ENCODE data around the gene CENPT.

CENPT gene

DNA sequence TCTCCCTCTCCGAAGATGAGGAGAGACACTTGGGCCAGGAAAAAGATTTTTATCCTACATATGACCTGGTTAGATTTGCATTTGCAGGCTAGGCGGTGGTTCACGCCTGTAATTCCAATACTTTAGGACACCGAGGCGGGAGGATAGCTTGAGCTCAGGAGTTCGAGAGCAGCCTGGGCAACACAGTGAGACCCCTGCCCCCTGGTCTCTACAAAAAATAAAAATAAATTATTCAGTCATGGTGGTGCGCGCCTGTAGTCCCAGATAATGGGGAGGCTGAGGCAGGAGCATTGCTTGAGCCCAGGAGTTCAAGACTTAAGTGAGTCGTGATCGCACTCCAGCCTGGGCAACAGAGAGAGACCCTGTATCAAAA is 13.3 kb downstream of the CENPT start:
- no peak for DNase-seq (ENCODE audit: low spot score)
- in situ Hi-C loops (cut with MboI; ENCODE audit: low pct_unique_long_range_greater_than_20kb, low sequenced_read_pairs, unreplicated experiment), result no loop called here
- TF ChIP-seq, protein P1, sequence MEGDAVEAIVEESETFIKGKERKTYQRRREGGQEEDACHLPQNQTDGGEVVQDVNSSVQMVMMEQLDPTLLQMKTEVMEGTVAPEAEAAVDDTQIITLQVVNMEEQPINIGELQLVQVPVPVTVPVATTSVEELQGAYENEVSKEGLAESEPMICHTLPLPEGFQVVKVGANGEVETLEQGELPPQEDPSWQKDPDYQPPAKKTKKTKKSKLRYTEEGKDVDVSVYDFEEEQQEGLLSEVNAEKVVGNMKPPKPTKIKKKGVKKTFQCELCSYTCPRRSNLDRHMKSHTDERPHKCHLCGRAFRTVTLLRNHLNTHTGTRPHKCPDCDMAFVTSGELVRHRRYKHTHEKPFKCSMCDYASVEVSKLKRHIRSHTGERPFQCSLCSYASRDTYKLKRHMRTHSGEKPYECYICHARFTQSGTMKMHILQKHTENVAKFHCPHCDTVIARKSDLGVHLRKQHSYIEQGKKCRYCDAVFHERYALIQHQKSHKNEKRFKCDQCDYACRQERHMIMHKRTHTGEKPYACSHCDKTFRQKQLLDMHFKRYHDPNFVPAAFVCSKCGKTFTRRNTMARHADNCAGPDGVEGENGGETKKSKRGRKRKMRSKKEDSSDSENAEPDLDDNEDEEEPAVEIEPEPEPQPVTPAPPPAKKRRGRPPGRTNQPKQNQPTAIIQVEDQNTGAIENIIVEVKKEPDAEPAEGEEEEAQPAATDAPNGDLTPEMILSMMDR (IDR thresholded peaks at IDR 0.05; ENCODE audit: extremely low read depth, insufficient read depth, missing control alignments), result no peak

DNA sequence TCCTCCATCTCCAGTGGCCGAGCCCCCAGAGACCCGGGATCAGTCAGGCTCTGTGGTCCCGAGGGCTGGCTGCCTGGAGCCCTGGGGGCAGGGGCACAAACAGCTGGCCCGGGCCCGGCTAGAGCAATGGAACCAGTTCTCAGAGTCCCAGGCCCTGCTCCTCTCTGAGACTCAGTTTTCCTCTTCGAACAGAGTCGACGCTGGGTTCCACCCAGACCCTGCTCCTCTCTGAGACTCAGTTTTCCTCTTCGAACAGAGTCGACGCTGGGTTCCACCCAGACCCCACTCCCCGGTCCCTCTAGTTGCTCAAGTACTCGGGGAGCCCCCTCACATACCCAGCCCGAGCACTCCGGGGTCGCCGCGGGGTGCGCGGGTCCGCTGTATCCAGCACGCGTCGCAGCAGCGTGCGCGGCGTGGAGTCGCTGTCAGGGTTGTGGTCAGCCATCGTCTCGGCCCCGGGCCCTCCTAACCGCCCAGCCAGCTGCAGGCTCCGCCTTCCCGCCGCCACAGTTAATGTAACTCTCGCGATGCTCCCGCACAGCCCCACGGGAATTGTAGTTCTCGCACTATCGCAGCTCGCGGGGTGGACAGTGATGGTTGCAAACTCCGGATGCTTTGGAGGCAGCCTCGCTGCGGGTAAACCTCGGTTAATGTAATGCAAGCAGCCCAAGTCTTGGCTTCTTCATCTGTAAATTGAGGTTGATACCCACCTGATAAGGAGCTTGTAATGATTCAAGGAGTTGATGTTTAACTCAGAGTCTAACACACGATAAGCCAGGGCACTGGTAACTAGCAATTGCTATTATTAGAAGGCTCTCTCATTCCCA is 13.9 kb downstream of the CENPT start:
- TF ChIP-seq, protein P1 (IDR thresholded peaks at IDR 0.05; ENCODE audit: extremely low read depth, insufficient read depth, missing control alignments), result no peak
- peak; percentile 97 for DNase-seq (ENCODE audit: low spot score)
- in situ Hi-C loops (cut with MboI; ENCODE audit: low pct_unique_long_range_greater_than_20kb, low sequenced_read_pairs, unreplicated experiment), result no loop called here

DNA sequence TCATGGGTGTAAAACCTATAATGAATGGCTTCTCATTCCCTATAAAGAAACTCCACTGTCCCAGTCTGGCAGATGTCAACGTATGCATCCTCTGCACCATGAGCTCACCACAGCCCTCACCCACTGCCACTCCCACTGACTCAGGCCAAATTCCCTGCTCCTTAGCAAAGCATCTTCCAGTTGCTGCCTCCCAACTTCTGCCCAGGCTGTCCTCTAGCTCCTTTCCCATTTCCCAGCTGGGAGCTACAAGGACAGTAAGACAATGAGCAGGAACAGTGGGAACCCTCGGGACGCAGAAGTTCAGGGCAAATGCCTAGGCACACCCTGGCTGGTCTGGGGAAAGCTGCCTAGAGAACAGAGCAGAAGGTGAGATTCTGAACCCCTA is 14.5 kb downstream of the CENPT start:
- in situ Hi-C loops (cut with MboI; ENCODE audit: low pct_unique_long_range_greater_than_20kb, low sequenced_read_pairs, unreplicated experiment), result no loop called here
- DNase-seq (ENCODE audit: low spot score), result no peak
- TF ChIP-seq, protein P1 (IDR thresholded peaks at IDR 0.05; ENCODE audit: extremely low read depth, insufficient read depth, missing control alignments), result no peak

- TF ChIP-seq, protein P1 (IDR thresholded peaks at IDR 0.05; ENCODE audit: extremely low read depth, insufficient read depth, missing control alignments), result no peak
- in situ Hi-C loops (cut with MboI; ENCODE audit: low pct_unique_long_range_greater_than_20kb, low sequenced_read_pairs, unreplicated experiment), result no loop called here
- no peak for DNase-seq (ENCODE audit: low spot score)
Measured at GRCh38 chr16:67828651-67829050, 18.8 kb downstream of the CENPT start.

- no peak for DNase-seq (ENCODE audit: low spot score)
- TF ChIP-seq, protein P1 (IDR thresholded peaks at IDR 0.05; ENCODE audit: extremely low read depth, insufficient read depth, missing control alignments), result no peak
- in situ Hi-C loops (cut with MboI; ENCODE audit: low pct_unique_long_range_greater_than_20kb, low sequenced_read_pairs, unreplicated experiment), result no loop called here
Measured at GRCh38 chr16:67825906-67826305, 21.6 kb downstream of the CENPT start.

- no peak for DNase-seq (ENCODE audit: low spot score)
- in situ Hi-C loops (cut with MboI; ENCODE audit: low pct_unique_long_range_greater_than_20kb, low sequenced_read_pairs, unreplicated experiment), result no loop called here
- TF ChIP-seq, protein P1 (IDR thresholded peaks at IDR 0.05; ENCODE audit: extremely low read depth, insufficient read depth, missing control alignments), result no peak
Measured at GRCh38 chr16:67825119-67825518, 22.4 kb downstream of the CENPT start.
